SK-N-SH treated with all-trans-retinoic acid at 6 μM for 48 hours (cell line): Measurements from ENCODE around the gene FAM83C.
A peak's percentile ranks its signal among the peaks of the same experiment; 100 is the strongest.

Experiments used
- ATAC-seq: fragments of 200-7000 bp; cut with Tn5 transposase; 3 replicates; pipeline ENCODE4 v1.9.1; 2020; ENCODE audit warnings: mild to moderate bottlenecking, moderate library complexity
- ARNTL ChIP-seq: fragments of 450-650 bp; formaldehyde crosslinking; IDR thresholded peaks from 2 replicates; pipeline ENCODE4 v1.5.0; 2020; ENCODE audit warnings: low read depth, mild to moderate bottlenecking, moderate library complexity, borderline replicate concordance
- CREB5 ChIP-seq: fragments of 250-450 bp; sonication (Bioruptor Pico); IDR thresholded peaks from 2 replicates; pipeline ENCODE4 v1.5.1; 2020; ENCODE audit warnings: low read depth, mild to moderate bottlenecking, moderate library complexity
- CSDC2 ChIP-seq: fragments of 250-450 bp; sonication (Bioruptor Pico); IDR thresholded peaks from 2 replicates; pipeline ENCODE4 v1.5.0; 2020; ENCODE audit warnings: mild to moderate bottlenecking, moderate library complexity
- CSRNP3 ChIP-seq: fragments of 250-450 bp; sonication (Bioruptor Pico); IDR thresholded peaks from 2 replicates; pipeline ENCODE4 v1.5.1; 2021; ENCODE audit warnings: mild to moderate bottlenecking, moderate library complexity
- ESRRG ChIP-seq: fragments of 250-450 bp; sonication (Bioruptor Pico); IDR thresholded peaks from 2 replicates; pipeline ENCODE4 v1.6.1; 2021; ENCODE audit warnings: mild to moderate bottlenecking
- GLIS3 ChIP-seq: fragments of 250-450 bp; sonication (Bioruptor Pico); IDR thresholded peaks from 2 replicates; pipeline ENCODE4 v1.5.0; 2020; ENCODE audit warnings: mild to moderate bottlenecking, moderate library complexity
- PATZ1 ChIP-seq: fragments of 250-450 bp; sonication (Bioruptor Pico); IDR thresholded peaks from 2 replicates; pipeline ENCODE4 v1.8.0; 2020; ENCODE audit warnings: mild to moderate bottlenecking, moderate library complexity, borderline replicate concordance
- POU6F1 ChIP-seq: fragments of 250-450 bp; sonication (Bioruptor Pico); IDR thresholded peaks from 2 replicates; pipeline ENCODE4 v1.8.0; 2021; ENCODE audit warnings: low read depth, mild to moderate bottlenecking, moderate library complexity, borderline replicate concordance
- PPARA ChIP-seq: fragments of 250-450 bp; sonication (Bioruptor Pico); IDR thresholded peaks from 2 replicates; pipeline ENCODE4 v1.5.0; 2020; ENCODE audit warnings: mild to moderate bottlenecking, borderline replicate concordance
- RARB ChIP-seq: fragments of 250-450 bp; sonication (Bioruptor Pico); IDR thresholded peaks from 2 replicates; pipeline ENCODE4 v1.8.0; 2021; ENCODE audit warnings: mild to moderate bottlenecking, moderate library complexity
- SNAI2 ChIP-seq: fragments of 250-450 bp; sonication (Bioruptor Pico); IDR thresholded peaks from 2 replicates; pipeline ENCODE4 v1.5.0; 2020; ENCODE audit warnings: mild to moderate bottlenecking, moderate library complexity
- TCF4 ChIP-seq: fragments of 250-450 bp; sonication (Bioruptor Pico); IDR thresholded peaks from 2 replicates; pipeline ENCODE4 v1.8.0; 2021; ENCODE audit warnings: mild to moderate bottlenecking, moderate library complexity, borderline replicate concordance
- TOX ChIP-seq: fragments of 250-450 bp; sonication (Bioruptor Pico); IDR thresholded peaks from 2 replicates; pipeline ENCODE4 v1.8.0; 2021; ENCODE audit warnings: mild to moderate bottlenecking, moderate library complexity, borderline replicate concordance
- TSHZ2 ChIP-seq: fragments of 250-450 bp; sonication (Bioruptor Pico); IDR thresholded peaks from 2 replicates; pipeline ENCODE4 v1.5.0; 2020; ENCODE audit warnings: mild to moderate bottlenecking, moderate library complexity
- ZFP3 ChIP-seq: fragments of 250-450 bp; sonication (Bioruptor Pico); IDR thresholded peaks from 2 replicates; pipeline ENCODE4 v1.5.0; 2020; ENCODE audit warnings: mild to moderate bottlenecking, moderate library complexity
- ZFP30 ChIP-seq: fragments of 450-650 bp; formaldehyde crosslinking; IDR thresholded peaks from 2 replicates; pipeline ENCODE4 v1.5.0; 2022; ENCODE audit warnings: mild to moderate bottlenecking, moderate library complexity
- ZNF565 ChIP-seq: fragments of 450-650 bp; formaldehyde crosslinking; conservative IDR thresholded peaks from 2 replicates; pipeline ENCODE4 v1.5.0; 2020; ENCODE audit warnings: low read depth, mild to moderate bottlenecking, moderate library complexity
- ZNF70 ChIP-seq: fragments of 450-650 bp; formaldehyde crosslinking; IDR thresholded peaks from 2 replicates; pipeline ENCODE4 v1.5.0; 2020; ENCODE audit warnings: mild to moderate bottlenecking, moderate library complexity
- ZNF8 ChIP-seq: fragments of 450-650 bp; formaldehyde crosslinking; IDR thresholded peaks from 2 replicates; pipeline ENCODE4 v1.5.0; 2020; ENCODE audit warnings: mild to moderate bottlenecking, moderate library complexity

The FAM83C gene

GRCh38 chr20:35292504-35293285 lies 470 bp upstream of the FAM83C start (continued):
- no peak for TF ChIP-seq RARB (CRISPR knock-in tag)
- no peak for TF ChIP-seq PATZ1 (CRISPR knock-in tag)
- TF ChIP-seq, all 23 proteins: peak for 0

- TF ChIP-seq GLIS3 (CRISPR knock-in tag) (no peak), ESRRG (CRISPR knock-in tag) (no peak), RARB (CRISPR knock-in tag) (no peak), ZNF70 (CRISPR knock-in tag) (no peak), TSHZ2 (CRISPR knock-in tag) (no peak), CSDC2 (CRISPR knock-in tag) (no peak), ZNF8 (no peak), CSRNP3 (CRISPR knock-in tag) (no peak), ZFP3 (no peak)
- ATAC-seq: no peak; the same call in 2 of the 3 replicates
Measured at GRCh38 chr20:35290887-35291417, 1.3 kb downstream of the FAM83C start.

GRCh38 chr20:35290186-35290886 lies 1.9 kb downstream of the FAM83C start:
- ATAC-seq: peak; percentile 18; the same call in 2 of the 3 replicates
- no peak for TF ChIP-seq PPARA (CRISPR knock-in tag)
- TF ChIP-seq ZNF565 (CRISPR knock-in tag): no peak
- no peak for TF ChIP-seq GLIS3 (CRISPR knock-in tag)
- no peak for TF ChIP-seq RARB (CRISPR knock-in tag)
- no peak for TF ChIP-seq CSRNP3 (CRISPR knock-in tag)
- TF ChIP-seq SNAI2 (CRISPR knock-in tag): no peak
- TF ChIP-seq, all 23 proteins: peak for 0

- ATAC-seq: no peak
- TF ChIP-seq CSRNP3 (CRISPR knock-in tag) (no peak), ARNTL (CRISPR knock-in tag) (no peak), GLIS3 (CRISPR knock-in tag) (no peak), POU6F1 (CRISPR knock-in tag) (no peak), ZNF565 (CRISPR knock-in tag) (no peak), TOX (CRISPR knock-in tag) (no peak), ZFP3 (no peak), TCF4 (CRISPR knock-in tag) (no peak), PPARA (CRISPR knock-in tag) (no peak), CREB5 (no peak), ZFP30 (CRISPR knock-in tag) (no peak)
Measured at GRCh38 chr20:35288325-35289060, 3.7 kb downstream of the FAM83C start.
